Adipose tissue (tissue), 3 donors: ENCODE measurements around the gene FAF1. TPM values are rescaled to one million over a fixed set of nuclear protein-coding genes. Genes with fewer than 3 reads are reported as not detected.
"Not testable (repeated sequence)": the region's sequence is repeated elsewhere in the genome, so short reads cannot be mapped to it uniquely, and the experiment has no call there.

Experiments used
- H3K27ac ChIP-seq: one replicate; pipeline ENCODE4 v1.5.1; 2013; ENCODE audit warnings: low read depth, low read length
- WGBS, 3 donors: extraction: QIAGEN DNeasy Blood & Tissue Kit; methylation state at CpG; one replicate each; pipeline ENCODE4 v1.1.7; 2013; 5-methylcytosine and 5-hydroxymethylcytosine counted together
- polyA plus RNA-seq, 3 donors: library from polyadenylated mRNA; stranded (reverse); fragments of 200-250 nt; gene quantifications; one replicate each; pipeline ENCODE4 v1.2.3, GENCODE V29; 2013
- donor health status: healthy with polysubstance abuse.
- donor health status: Bipolar disorder and iron deficiency.
- donor health status: healthy.

Gene FAF1
- polyA plus RNA-seq, 3 donors = 26.5 to 32.8 (median 28.2) TPM

- no peak overlapping the region for H3K27ac ChIP-seq
- 86 to 89% (median 88%) methylated on average over 6 of the region's 6 CpGs for WGBS, 3 donors
Measured at GRCh38 chr1:50930965-50931737, 28.9 kb downstream of the FAF1 start.

- no peak overlapping the region for H3K27ac ChIP-seq
Measured at GRCh38 chr1:50930193-50930592, 29.9 kb downstream of the FAF1 start.

GRCh38 chr1:50929376-50929958 is 30.6 kb downstream of the FAF1 start:
- H3K27ac ChIP-seq = no peak overlapping the region
- 35 to 51% (median 51%) methylated on average over 2 of the region's 2 CpGs for WGBS, 3 donors

DNA sequence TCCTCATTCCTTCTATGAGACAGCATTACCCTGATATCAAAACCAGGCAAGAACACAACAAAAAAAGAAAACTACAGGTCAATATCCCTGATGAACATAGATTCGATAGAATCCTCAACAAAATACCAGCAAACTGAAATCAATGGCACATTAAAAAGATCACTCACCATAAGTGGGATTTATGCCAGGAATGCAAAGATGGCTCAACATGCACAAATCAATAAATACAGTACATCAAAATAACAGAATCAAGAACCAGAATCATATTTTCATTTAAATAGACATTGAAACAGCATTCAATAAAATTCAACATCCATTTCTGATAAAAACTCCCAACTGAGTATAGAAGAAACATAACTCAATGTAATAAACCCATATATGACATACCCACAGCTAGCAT is 36.5 kb downstream of the FAF1 start:
- WGBS, 3 donors = 94 to 97% (median 95%) methylated on average over 1 of the region's 1 CpG
- no peak overlapping the region for H3K27ac ChIP-seq

DNA sequence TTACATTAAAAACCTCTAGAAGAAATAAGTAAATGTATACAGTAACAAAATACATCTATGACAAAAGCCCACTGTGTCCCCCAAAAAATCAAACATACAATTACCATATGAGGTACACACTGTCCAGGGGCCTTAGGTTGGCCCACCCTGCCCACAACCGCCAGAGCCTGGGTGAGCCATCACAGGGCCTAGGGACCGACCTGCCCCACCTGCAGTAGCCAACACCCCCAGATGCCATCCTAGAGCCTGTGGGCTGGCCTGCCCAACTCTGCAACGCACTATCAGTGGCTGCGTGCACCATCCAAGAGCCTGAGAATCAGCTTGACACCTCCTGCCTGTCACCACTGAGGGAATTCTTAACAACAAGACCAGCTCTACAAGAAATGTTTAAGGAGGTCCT is 39.0 kb downstream of the FAF1 start:
- no peak overlapping the region for H3K27ac ChIP-seq
- WGBS, 3 donors = 97 to 98% (median 97%) methylated on average over 4 of the region's 4 CpGs

DNA sequence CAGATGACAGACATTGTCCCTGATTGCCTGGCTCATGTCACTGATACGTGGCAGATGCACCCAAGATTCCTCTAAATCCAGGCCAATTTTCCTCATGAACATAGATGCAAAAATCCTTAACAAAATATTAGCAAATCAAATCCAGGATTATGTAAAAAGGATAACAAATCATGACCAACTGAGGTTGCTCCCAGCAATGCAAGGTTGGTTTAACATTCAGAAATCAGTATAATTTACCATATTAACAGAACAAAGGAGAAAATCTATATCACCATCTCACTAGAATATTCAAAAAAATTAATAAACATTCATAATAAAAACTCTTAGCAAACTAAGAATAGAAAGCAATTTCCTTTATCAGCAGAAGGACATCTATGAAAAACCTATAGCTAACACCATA is 39.7 kb downstream of the FAF1 start:
- WGBS, 3 donors = 96 to 100% (median 100%) methylated on average over 1 of the region's 1 CpG
- H3K27ac ChIP-seq = no peak overlapping the region

- no peak overlapping the region for H3K27ac ChIP-seq
- 77 to 90% (median 80%) methylated on average over 4 of the region's 4 CpGs for WGBS, 3 donors
Measured at GRCh38 chr1:50917138-50918137, 42.6 kb downstream of the FAF1 start.

GRCh38 chr1:50915621-50916020 is 44.4 kb downstream of the FAF1 start:
- no peak overlapping the region for H3K27ac ChIP-seq
- 87 to 93% (median 93%) methylated on average over 2 of the region's 2 CpGs for WGBS, 3 donors

GRCh38 chr1:50913954-50914353 is 46.1 kb downstream of the FAF1 start:
- WGBS, 3 donors = 95 to 100% (median 97%) methylated on average over 1 of the region's 1 CpG
- H3K27ac ChIP-seq = no peak overlapping the region

DNA sequence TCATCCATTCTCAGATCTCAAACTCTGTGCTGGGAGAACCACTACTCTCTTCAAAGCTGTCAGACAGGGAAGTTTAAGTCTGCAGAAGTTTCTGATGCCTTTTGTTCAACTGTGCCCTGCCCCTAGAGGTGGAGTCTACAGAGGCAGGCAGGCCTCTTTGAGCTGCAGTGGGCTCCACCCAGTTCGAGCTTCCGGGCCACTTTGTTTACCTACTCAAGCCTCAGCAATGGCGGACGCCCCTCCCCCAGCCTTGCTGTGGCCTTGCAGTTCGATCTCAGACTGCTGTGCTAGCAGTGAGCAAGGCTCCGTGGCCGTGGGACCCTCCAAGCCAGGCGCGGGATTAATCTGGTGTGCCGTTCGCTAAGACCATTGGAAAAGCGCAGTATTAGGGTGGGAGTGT is 49.7 kb downstream of the FAF1 start:
- H3K27ac ChIP-seq = not testable (repeated sequence)
- WGBS, 3 donors = 89 to 97% (median 96%) methylated on average over 12 of the region's 12 CpGs

- H3K27ac ChIP-seq = not testable (repeated sequence)
Measured at GRCh38 chr1:50907610-50908009, 52.5 kb downstream of the FAF1 start.

DNA sequence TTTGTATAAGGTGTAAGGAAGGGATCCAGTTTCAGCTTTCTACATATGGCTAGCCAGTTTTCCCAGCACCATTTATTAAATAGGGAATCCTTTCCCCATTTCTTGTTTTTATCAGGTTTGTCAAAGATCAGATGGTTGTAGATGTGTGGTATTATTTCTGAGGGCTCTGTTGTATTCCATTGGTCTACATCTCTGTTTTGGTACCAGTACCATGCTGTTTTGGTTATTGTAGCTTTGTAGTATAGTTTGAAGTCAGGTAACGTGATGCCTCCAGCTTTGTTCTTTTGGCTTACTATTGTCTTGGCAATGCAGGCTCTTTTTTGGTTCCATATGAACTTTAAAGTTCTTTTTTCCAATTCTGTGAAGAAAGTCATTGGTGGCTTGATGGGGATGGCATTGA is 54.0 kb downstream of the FAF1 start:
- H3K27ac ChIP-seq = not testable (repeated sequence)
- 94 to 100% (median 97%) methylated on average over 1 of the region's 1 CpG for WGBS, 3 donors

GRCh38 chr1:50902419-50902818 is 57.6 kb downstream of the FAF1 start:
- WGBS, 3 donors = 91 to 95% (median 91%) methylated on average over 1 of the region's 1 CpG
- no peak overlapping the region for H3K27ac ChIP-seq

DNA sequence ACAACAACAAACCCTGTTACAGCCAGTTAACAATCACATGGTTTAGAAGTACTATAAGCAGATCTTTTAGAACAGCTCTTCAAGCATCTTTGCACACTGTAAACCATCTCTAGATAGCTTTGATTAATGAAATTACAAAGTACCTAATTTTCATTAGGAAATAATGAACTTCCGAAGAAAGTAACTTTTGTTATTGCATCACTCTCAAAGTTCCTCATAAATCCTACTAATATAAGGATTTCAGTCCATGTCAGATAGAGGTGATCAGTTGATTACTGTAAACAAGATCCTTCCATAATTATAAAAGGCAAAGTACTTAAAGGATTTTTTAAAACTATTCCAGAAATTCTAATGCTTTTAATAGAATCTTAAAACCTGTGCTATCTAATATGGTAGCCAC is 58.2 kb downstream of the FAF1 start:
- no peak overlapping the region for H3K27ac ChIP-seq
- 0% methylated on average over 1 of the region's 1 CpG for WGBS, 3 donors

DNA sequence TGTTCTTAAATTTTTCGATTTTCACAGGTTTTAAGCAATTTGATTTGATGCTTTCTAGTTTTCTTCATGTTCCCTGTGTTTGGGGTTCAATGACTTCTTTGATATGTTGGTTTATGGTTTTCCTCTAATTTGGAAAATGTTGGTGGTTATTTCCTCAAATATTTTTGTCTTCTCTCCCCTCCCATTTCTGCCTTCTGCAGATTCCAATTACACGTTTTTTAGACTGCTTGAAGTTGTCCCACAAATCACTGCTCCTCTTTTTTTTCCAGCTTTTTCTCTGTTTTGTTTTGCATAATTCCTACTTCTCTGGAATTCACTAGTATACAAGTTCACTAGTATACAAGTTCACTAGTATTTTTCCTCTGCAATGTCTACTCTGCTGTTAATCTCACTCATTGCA is 61.3 kb downstream of the FAF1 start:
- H3K27ac ChIP-seq = no peak overlapping the region
- WGBS, 3 donors = 60 to 73% (median 68%) methylated on average over 2 of the region's 2 CpGs

DNA sequence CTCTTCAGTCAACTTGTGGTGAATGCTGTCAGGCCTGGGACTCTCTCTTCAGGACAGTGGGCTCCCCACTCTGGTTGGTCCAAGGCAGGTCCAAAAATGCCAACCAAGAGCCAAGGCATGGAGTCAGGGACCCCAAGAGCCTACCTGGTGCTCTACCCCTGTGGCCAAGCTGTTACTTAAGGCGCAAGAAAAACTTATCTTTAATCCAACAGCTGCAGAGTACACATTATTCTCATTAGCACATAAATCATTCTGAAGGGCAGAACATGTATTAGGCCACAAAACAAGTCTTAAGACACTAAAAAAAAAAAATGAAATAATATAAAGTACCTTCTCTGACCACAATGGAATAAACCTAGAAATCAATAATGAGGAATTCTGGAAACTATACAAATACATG is 65.7 kb downstream of the FAF1 start:
- no peak overlapping the region for H3K27ac ChIP-seq
- WGBS, 3 donors = 47 to 97% (median 91%) methylated on average over 1 of the region's 1 CpG

DNA sequence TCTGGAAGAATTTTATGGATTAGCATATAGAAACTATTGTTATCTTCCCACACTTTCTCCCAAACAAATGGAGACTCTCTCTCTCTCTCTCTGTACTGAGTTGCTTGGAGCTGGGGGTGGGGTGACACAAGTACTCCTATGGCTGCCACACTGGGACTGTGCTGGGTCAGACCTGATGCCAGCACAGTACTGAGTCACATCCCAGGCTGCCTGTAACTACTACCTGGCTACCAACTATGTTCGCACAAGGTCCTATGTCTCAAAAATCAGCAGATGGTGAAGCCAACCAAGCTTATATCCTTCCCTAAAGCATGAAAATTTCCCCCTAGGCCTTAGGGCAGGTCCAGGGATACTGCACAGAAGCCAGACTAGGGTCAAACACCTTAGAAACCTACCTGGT is 66.6 kb downstream of the FAF1 start:
- H3K27ac ChIP-seq = no peak overlapping the region
- WGBS, 3 donors = 95 to 98% (median 96%) methylated on average over 1 of the region's 1 CpG

DNA sequence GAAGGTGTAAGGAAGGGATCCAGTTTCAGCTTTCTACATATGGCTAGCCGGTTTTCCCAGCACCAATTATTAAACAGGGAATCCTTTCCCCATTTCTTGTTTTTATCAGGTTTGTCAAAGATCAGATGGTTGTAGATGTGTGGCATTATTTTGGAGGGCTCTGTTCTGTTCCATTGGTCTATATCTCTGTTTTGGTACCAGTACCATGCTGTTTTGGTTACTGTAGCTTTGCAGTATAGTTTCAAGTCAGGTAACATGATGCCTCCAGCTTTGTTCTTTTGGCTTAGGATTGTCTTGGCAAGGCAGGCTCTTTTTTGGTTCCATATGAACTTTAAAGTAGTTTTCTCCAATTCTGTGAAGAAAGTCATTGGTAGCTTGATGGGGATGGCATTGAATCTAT is 72.5 kb downstream of the FAF1 start:
- WGBS, 3 donors = 93 to 98% (median 96%) methylated on average over 1 of the region's 1 CpG
- not testable (repeated sequence) for H3K27ac ChIP-seq

- WGBS, 3 donors = 44 to 73% (median 72%) methylated on average over 8 of the region's 8 CpGs
- H3K27ac ChIP-seq = no peak overlapping the region
Measured at GRCh38 chr1:50880373-50880772, 79.7 kb downstream of the FAF1 start.
